T-helper 17 cell (primary cell): ENCODE results near the gene PCARE. TPM values are rescaled to one million over a fixed set of nuclear protein-coding genes. Genes with fewer than 3 reads are reported as not detected.

Experiments used
- ATAC-seq: fragments of 150-1000 bp; cut with Tn5 transposase; 2 replicates; pipeline ENCODE4 v1.10.0; 2021; ENCODE audit warnings: mild to moderate bottlenecking, moderate library complexity
- DNase-seq, 3 donors: peaks; one replicate each; pipeline versions ENCODE4 v3.0.0 to v3.0.0-alpha.2; 2020 to 2021
- H3K9me3 ChIP-seq: one replicate; pipeline ENCODE4 v1.7.0; 2013; ENCODE audit warnings: low read length, mild to moderate bottlenecking; ENCODE audit not compliant: control insufficient read depth, poor library complexity, severe bottlenecking
- H3K27ac Mint-ChIP-seq: one replicate; pipeline ENCODE4 v1.8.0; 2022; ENCODE audit warnings: mild to moderate bottlenecking, moderate library complexity, mixed read lengths
- H3K27me3 Mint-ChIP-seq: one replicate; pipeline ENCODE4 v1.8.0; 2022; ENCODE audit warnings: mixed read lengths
- H3K36me3 Mint-ChIP-seq: one replicate; pipeline ENCODE4 v1.8.0; 2022; ENCODE audit warnings: low read depth, mixed read lengths
- H3K4me1 Mint-ChIP-seq: one replicate; pipeline ENCODE4 v1.8.0; 2022; ENCODE audit warnings: mild to moderate bottlenecking, mixed read lengths
- H3K4me3 Mint-ChIP-seq: one replicate; pipeline ENCODE4 v1.8.0; 2022; ENCODE audit warnings: mild to moderate bottlenecking, moderate library complexity, mixed read lengths
- total RNA-seq, 4 donors: library from RNA in 2 of 4; stranded (reverse) in 2 of 4; gene quantifications; one replicate each; pipeline ENCODE4 v1.2.3 and lab custom pipeline; 2022 to 2026

The PCARE gene
- total RNA-seq, 2 donors from 2014 or later: not detected

- ATAC-seq (no peak), DNase-seq (no peak)
- no peak overlapping the region for H3K27ac Mint-ChIP-seq
- peaks cover 25% of the 10 kb centered on the region for H3K4me1 Mint-ChIP-seq
- no peaks in the 10 kb centered on the region for H3K9me3 ChIP-seq
- peaks cover 2% of the 10 kb centered on the region for H3K36me3 Mint-ChIP-seq
- no peak overlapping the region for H3K4me3 Mint-ChIP-seq
- H3K27me3 Mint-ChIP-seq: no peaks in the 10 kb centered on the region
Observed at GRCh38 chr2:29032189-29032588, 42.1 kb downstream of the PCARE start.

DNA sequence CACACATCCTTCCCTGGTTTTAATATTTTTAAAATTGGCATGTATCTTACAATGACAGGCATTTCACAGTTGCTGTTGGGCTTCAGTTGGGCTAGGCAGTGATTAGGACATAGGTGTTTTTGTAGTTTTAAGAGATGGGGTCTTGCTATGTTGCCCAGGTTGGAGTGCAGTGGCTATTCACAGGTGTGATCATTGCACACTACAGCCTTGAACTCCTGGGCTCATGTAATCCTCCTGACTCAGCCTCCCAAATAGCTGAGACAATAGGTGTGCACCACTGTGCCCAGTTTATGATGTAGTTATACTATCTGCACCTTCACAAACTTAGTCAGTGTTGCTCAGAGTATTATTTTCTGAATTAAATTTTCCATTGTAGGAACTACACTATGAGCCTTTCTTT lies 43.3 kb downstream of the PCARE start:
- no peaks in the 10 kb centered on the region for H3K27me3 Mint-ChIP-seq
- H3K4me1 Mint-ChIP-seq: peaks cover 22% of the 10 kb centered on the region
- ATAC-seq: no peak
- no peak overlapping the region for H3K4me3 Mint-ChIP-seq
- no peaks in the 10 kb centered on the region for H3K36me3 Mint-ChIP-seq
- no peak overlapping the region for H3K27ac Mint-ChIP-seq
- no peak for DNase-seq
- no peaks in the 10 kb centered on the region for H3K9me3 ChIP-seq

DNA sequence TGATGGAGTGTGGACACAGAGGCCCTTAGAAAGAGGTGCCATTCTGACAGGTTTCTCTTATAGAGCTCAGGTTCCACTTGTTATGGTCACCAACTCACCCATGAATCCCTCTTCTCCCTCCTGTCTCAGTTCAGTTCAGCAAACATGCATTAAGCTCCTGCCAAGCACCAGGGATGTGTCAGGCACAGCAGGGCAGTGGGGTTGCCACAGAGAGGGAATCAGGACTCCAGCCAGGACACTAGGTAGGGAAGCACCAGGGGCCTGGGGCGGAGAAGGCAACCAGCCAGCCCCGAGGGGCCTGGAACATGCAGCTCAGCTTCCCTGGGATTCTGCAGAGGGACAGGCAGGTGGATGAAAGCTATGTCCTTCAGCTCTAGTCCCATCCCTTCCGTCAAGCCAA lies 48.6 kb downstream of the PCARE start:
- DNase-seq: no peak
- no peak for ATAC-seq
- H3K27ac Mint-ChIP-seq: no peak overlapping the region
- peaks cover 2% of the 10 kb centered on the region for H3K4me1 Mint-ChIP-seq
- no peaks in the 10 kb centered on the region for H3K27me3 Mint-ChIP-seq
- H3K4me3 Mint-ChIP-seq: no peak overlapping the region
- H3K36me3 Mint-ChIP-seq: no peaks in the 10 kb centered on the region
- no peaks in the 10 kb centered on the region for H3K9me3 ChIP-seq

- Mint-ChIP-seq H3K27me3 (no peaks in the 10 kb centered on the region), H3K4me1 (peaks cover 8% of the 10 kb centered on the region), H3K27ac (no peak overlapping the region), H3K4me3 (no peak overlapping the region), H3K36me3 (peaks cover 3% of the 10 kb centered on the region)
- H3K9me3 ChIP-seq: no peaks in the 10 kb centered on the region
- no peak for DNase-seq
- no peak for ATAC-seq
Observed at GRCh38 chr2:29024882-29025430, 49.4 kb downstream of the PCARE start.

GRCh38 chr2:29023188-29023587 lies 51.1 kb downstream of the PCARE start:
- Mint-ChIP-seq H3K27me3 (no peaks in the 10 kb centered on the region), H3K4me3 (no peak overlapping the region), H3K27ac (no peak overlapping the region), H3K36me3 (peaks cover 6% of the 10 kb centered on the region), H3K4me1 (peaks cover 8% of the 10 kb centered on the region)
- ATAC-seq (no peak), DNase-seq (no peak)
- no peaks in the 10 kb centered on the region for H3K9me3 ChIP-seq

DNA sequence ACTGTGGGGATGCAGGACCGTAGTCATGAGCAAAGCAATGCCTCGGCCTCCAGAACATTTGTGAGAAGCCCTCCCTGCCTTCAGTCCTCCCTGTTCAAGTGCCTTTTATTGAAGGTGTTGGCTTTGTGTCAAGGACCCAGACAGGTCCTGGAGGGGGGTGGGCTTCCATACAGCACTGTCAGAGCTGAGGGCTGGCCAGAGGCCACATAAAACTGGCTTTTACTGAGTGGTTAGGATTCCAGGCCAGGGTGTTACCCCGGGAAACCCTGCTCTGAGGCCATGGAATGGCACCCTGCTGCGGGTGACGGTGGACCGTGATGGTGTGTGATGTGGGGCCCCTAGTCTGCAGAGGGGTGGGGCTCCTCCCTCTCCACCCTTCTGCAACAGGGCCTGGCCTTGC lies 51.6 kb downstream of the PCARE start:
- H3K9me3 ChIP-seq: no peaks in the 10 kb centered on the region
- H3K4me1 Mint-ChIP-seq: peaks cover 8% of the 10 kb centered on the region
- no peak overlapping the region for H3K4me3 Mint-ChIP-seq
- H3K36me3 Mint-ChIP-seq: peaks cover 6% of the 10 kb centered on the region
- no peaks in the 10 kb centered on the region for H3K27me3 Mint-ChIP-seq
- H3K27ac Mint-ChIP-seq: no peak overlapping the region
- no peak for ATAC-seq
- DNase-seq: no peak

GRCh38 chr2:29021886-29022285 lies 52.4 kb downstream of the PCARE start:
- no peak for ATAC-seq
- H3K9me3 ChIP-seq: no peaks in the 10 kb centered on the region
- Mint-ChIP-seq H3K4me1 (peaks cover 10% of the 10 kb centered on the region), H3K4me3 (no peak overlapping the region), H3K36me3 (peaks cover 6% of the 10 kb centered on the region), H3K27me3 (no peaks in the 10 kb centered on the region), H3K27ac (peak overlapping the region; percentile 75)
- DNase-seq: no peak

DNA sequence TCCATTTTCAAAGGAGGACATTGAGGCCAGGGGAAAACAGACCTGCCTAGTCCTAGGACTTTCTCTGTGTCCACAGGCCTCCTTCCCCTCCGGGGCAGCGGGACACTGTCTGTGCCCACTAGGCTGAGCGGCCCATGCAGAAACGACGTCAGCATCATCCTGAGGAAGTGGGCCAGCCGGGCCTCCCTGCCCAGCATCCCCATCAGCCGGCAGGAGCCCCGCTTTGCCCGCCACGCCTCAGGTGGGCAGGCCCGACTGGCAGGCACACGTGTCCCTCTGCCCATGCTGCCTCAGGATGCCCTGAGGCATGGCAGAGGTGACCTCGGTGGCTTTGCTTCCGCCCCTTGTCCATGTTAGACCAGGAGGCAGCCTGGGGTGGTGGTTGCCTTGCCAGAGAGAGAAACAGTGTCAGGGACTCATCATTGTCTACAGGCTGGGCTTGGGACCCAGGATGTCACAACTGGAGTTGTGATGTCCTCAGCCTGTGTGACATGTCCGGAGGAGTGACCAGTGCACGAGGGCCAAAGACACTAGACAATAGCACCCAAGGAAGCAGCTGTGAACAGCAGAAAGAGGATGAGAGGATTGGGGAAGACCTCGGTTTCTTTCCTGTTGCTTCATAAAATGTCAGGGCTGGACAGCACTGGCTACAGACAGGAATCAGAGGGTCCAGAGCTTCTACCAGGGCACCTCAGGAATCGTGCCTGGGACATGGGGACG lies 56.4 kb downstream of the PCARE start:
- H3K9me3 ChIP-seq: no peaks in the 10 kb centered on the region
- Mint-ChIP-seq H3K27me3 (no peaks in the 10 kb centered on the region), H3K4me3 (no peak overlapping the region), H3K27ac (peak overlapping the region; percentile 83), H3K36me3 (peaks cover 6% of the 10 kb centered on the region), H3K4me1 (peaks cover 46% of the 10 kb centered on the region)
- DNase-seq: no peak
- no peak for ATAC-seq

- H3K27me3 Mint-ChIP-seq: no peaks in the 10 kb centered on the region
- DNase-seq (no peak), ATAC-seq (no peak)
Observed at GRCh38 chr2:29016504-29016903, 57.8 kb downstream of the PCARE start.

GRCh38 chr2:29015701-29016470 lies 58.4 kb downstream of the PCARE start:
- Mint-ChIP-seq H3K4me1 (peaks cover 58% of the 10 kb centered on the region), H3K4me3 (peak overlapping the region; percentile 90), H3K36me3 (peaks cover 6% of the 10 kb centered on the region), H3K27ac (peak overlapping the region; percentile 100), H3K27me3 (no peaks in the 10 kb centered on the region)
- H3K9me3 ChIP-seq: no peaks in the 10 kb centered on the region
- no peak for DNase-seq
- ATAC-seq: no peak

More at GRCh38 chr2:29016504-29016903, 57.8 kb downstream of the PCARE start:
- H3K27ac Mint-ChIP-seq: peak overlapping the region; percentile 100
- peaks cover 55% of the 10 kb centered on the region for H3K4me1 Mint-ChIP-seq
- peaks cover 6% of the 10 kb centered on the region for H3K36me3 Mint-ChIP-seq
- H3K9me3 ChIP-seq: no peaks in the 10 kb centered on the region
- peak overlapping the region; percentile 84 for H3K4me3 Mint-ChIP-seq

DNA sequence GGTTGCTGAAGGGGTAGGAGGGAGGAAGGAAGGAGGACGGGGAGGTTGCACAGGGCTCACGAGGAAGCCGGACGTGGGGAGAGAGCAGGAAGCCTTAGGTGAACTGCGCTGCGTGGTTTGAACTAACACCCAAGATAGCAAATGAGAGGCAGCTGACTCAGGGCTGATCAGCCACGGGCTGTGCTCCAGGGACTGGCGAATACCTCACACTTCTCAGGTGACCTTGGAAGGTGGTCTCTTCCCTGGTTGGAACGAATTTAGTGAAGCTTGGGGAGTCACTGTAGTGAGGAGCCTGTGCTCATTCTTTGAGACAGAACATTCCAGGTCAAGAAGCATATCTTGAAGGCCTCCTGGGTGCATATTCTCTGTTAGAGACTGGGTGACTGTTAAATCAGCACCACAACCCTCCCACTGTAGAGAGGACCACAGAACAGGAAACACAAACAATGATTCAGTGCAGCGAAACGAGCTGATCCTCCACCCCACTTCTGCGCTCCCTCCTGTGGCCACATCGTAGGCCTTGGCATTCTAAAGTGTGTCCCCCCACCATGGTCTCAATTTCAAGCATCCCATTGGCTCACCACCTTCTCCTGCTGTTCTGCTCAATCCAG lies 59.4 kb downstream of the PCARE start:
- Mint-ChIP-seq H3K27me3 (no peaks in the 10 kb centered on the region), H3K4me1 (peaks cover 60% of the 10 kb centered on the region), H3K27ac (peak overlapping the region; percentile 100), H3K4me3 (peak overlapping the region; percentile 90), H3K36me3 (peaks cover 3% of the 10 kb centered on the region)
- DNase-seq (peak; percentile 36 to 50 (median 40)), ATAC-seq (peak; percentile 72)
- H3K9me3 ChIP-seq: no peaks in the 10 kb centered on the region

GRCh38 chr2:29014331-29014730 lies 60.0 kb downstream of the PCARE start:
- Mint-ChIP-seq H3K27me3 (no peaks in the 10 kb centered on the region), H3K4me3 (peak overlapping the region; percentile 90), H3K27ac (peak overlapping the region; percentile 100), H3K36me3 (no peaks in the 10 kb centered on the region), H3K4me1 (peaks cover 64% of the 10 kb centered on the region)
- ATAC-seq (no peak), DNase-seq (no peak)
- no peaks in the 10 kb centered on the region for H3K9me3 ChIP-seq

DNA sequence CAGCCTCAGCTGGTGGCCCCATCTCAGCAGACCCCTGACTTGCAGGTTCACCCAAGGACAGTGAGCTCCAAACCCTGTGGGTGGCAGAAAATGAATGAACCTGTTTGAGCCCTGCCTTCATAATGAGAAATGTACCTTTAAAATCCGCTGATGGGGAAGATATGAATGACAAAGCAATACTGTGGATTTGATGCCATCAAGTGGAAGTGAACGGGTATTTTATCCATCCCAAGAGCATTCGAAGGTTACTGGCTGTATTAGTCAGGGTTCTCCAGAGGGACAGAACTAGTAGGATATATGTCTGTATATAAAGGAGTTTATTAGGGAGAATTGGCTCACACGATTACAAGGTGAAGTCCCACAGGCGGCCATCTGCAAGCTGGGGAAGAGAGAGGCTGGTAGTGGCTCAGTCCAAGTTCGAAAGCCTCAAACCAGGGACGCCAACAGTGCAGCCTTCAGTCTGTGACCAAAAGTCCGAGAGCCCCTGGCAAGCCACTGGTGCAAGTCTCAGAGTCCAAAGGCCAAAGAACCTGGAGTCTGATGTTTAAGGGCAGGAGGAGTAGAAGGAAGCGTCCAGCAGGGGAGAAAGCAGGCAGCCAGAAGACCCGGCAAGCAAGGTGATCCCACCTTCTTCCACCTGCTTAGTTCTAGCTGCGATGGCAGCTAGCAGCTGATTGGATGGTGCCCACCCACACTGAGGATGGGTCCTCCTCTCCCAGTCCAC lies 61.1 kb downstream of the PCARE start:
- peak overlapping the region; percentile 100 for H3K27ac Mint-ChIP-seq
- H3K36me3 Mint-ChIP-seq: no peaks in the 10 kb centered on the region

More for the DNA sequence above, 61.1 kb downstream of the PCARE start:
- H3K9me3 ChIP-seq: no peaks in the 10 kb centered on the region
- H3K4me3 Mint-ChIP-seq: peak overlapping the region; percentile 81
- no peaks in the 10 kb centered on the region for H3K27me3 Mint-ChIP-seq
- ATAC-seq (no peak), DNase-seq (no peak)
- H3K4me1 Mint-ChIP-seq: peaks cover 71% of the 10 kb centered on the region
